ENCODE results near the gene SMAD3. TPM values are rescaled to one million over a fixed set of nuclear protein-coding genes. Genes with fewer than 3 reads are reported as not detected.

Gene SMAD3
- total RNA-seq: 10 to 100 TPM; 41.9 to 94.9 (median 56.1) TPM

- Histone ChIP-seq H3K4me1 (peaks cover 47% of the 10 kb centered on the region), H3K4me3 (peak within 1 kb of the TSS; percentile 88), H3K36me3 (no peaks in the 10 kb centered on the region), H3K9me3 (no peaks in the 10 kb centered on the region), H3K27me3 (no peaks in the 10 kb centered on the region), H3K27ac (peak within 1 kb of the TSS; percentile 75)
- 0% methylated on average over 4 of the region's 63 CpGs for WGBS
- peak; percentile 92 to 95 for DNase-seq (ENCODE audit: low spot score in 2 of 2)
- peak in 2 of 3 donors; percentile 39 to 52 for TF ChIP-seq POLR2AphosphoS5 (IDR thresholded peaks at IDR 0.05)
- no peak for TF ChIP-seq CTCF (IDR thresholded peaks at IDR 0.05)
- TF ChIP-seq POLR2A (IDR thresholded peaks at IDR 0.05): peak; percentile 28 to 82
Measured at GRCh38 chr15:67065531-67066005, at the start of gene SMAD3. TSS of gene SMAD3 (plus strand) at chr15:67065602. CDS start at chr15:67066155, 553 bp downstream.

- WGBS: 31% methylated on average over 4 of the region's 4 CpGs
- TF ChIP-seq EP300 (IDR thresholded peaks at IDR 0.05): no peak
- TF ChIP-seq POLR2AphosphoS5 (IDR thresholded peaks at IDR 0.05): no peak
- TF ChIP-seq CTCF (IDR thresholded peaks at IDR 0.05): no peak
- TF ChIP-seq POLR2A (IDR thresholded peaks at IDR 0.05): no peak
- DNase-seq (ENCODE audit: low spot score in 2 of 2): no peak
Measured at GRCh38 chr15:67017311-67017710, 48.1 kb upstream of the SMAD3 start.

DNA sequence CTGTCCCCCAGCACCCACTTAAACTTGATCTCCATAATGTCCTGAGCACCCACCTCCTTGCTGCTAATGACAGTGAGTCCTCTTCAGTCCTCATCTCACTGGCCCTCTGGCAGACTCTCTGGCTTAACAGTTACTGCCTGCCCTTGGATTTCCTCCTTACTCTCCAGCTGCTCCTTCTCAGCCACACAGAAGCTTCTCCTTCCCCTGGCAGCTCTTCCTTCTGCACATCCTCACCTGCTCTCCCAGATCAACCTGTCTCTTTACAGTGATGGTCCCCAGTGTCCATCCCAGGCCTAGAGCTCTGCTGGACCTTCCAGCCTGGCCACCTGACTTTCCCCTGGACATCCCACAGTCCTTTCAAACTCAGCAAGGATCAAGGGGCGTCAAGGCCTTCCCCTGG is 47.4 kb upstream of the SMAD3 start:
- TF ChIP-seq POLR2AphosphoS5 (IDR thresholded peaks at IDR 0.05) (no peak), EP300 (IDR thresholded peaks at IDR 0.05) (no peak), CTCF (IDR thresholded peaks at IDR 0.05) (no peak), POLR2A (IDR thresholded peaks at IDR 0.05) (no peak)
- Histone ChIP-seq H3K9me3 (no peaks in the 10 kb centered on the region), H3K4me3 (no peak overlapping the region), H3K4me1 (peaks cover 4% of the 10 kb centered on the region), H3K27me3 (no peaks in the 10 kb centered on the region), H3K27ac (no peak overlapping the region), H3K36me3 (no peaks in the 10 kb centered on the region)
- no peak for DNase-seq (ENCODE audit: low spot score in 2 of 2)
- 96% methylated on average over 1 of the region's 1 CpG for WGBS

More at GRCh38 chr15:67017311-67017710, 48.1 kb upstream of the SMAD3 start:
- H3K9me3 ChIP-seq: no peaks in the 10 kb centered on the region
- no peak overlapping the region for H3K27ac ChIP-seq
- H3K36me3 ChIP-seq: no peaks in the 10 kb centered on the region
- H3K4me1 ChIP-seq: peaks cover 4% of the 10 kb centered on the region
- no peaks in the 10 kb centered on the region for H3K27me3 ChIP-seq
- no peak overlapping the region for H3K4me3 ChIP-seq

DNA sequence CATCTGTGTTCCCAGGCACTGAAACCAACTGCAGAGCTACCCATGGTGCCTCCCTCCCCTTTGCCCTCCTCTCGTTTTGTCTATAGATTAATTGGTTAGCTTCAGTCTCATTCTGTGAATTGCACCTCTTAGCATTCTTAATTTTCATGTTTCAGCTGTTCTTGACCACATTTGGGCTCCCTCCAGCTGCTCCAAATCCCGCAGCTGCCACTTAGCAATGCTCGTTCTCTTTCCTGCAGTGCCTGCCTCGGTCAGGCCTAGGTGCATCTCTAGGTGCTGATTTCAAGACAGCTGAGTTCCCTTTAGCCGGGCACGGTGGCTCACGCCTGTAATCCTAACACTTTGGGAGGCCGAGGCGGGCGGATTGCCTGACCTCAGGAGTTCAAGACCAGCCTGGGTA is 47.0 kb upstream of the SMAD3 start:
- TF ChIP-seq POLR2A (IDR thresholded peaks at IDR 0.05): no peak
- TF ChIP-seq EP300 (IDR thresholded peaks at IDR 0.05): no peak
- no peak for TF ChIP-seq POLR2AphosphoS5 (IDR thresholded peaks at IDR 0.05)
- TF ChIP-seq CTCF (IDR thresholded peaks at IDR 0.05): no peak
- no peaks in the 10 kb centered on the region for H3K36me3 ChIP-seq
- peak in 1 of 2 donors; percentile 26 for DNase-seq (ENCODE audit: low spot score in 2 of 2)
- 95% methylated on average over 10 of the region's 10 CpGs for WGBS
- peaks cover 8% of the 10 kb centered on the region for H3K4me1 ChIP-seq
- H3K4me3 ChIP-seq: no peak overlapping the region
- no peaks in the 10 kb centered on the region for H3K9me3 ChIP-seq
- H3K27ac ChIP-seq: no peak overlapping the region
- H3K27me3 ChIP-seq: no peaks in the 10 kb centered on the region

GRCh38 chr15:67019069-67019468 is 46.3 kb upstream of the SMAD3 start:
- Histone ChIP-seq H3K9me3 (no peaks in the 10 kb centered on the region), H3K4me3 (no peak overlapping the region), H3K4me1 (peaks cover 9% of the 10 kb centered on the region), H3K27ac (no peak overlapping the region), H3K27me3 (no peaks in the 10 kb centered on the region), H3K36me3 (no peaks in the 10 kb centered on the region)
- WGBS: 89% methylated on average over 5 of the region's 5 CpGs
- TF ChIP-seq POLR2A (IDR thresholded peaks at IDR 0.05) (no peak), EP300 (IDR thresholded peaks at IDR 0.05) (no peak), CTCF (IDR thresholded peaks at IDR 0.05) (no peak), POLR2AphosphoS5 (IDR thresholded peaks at IDR 0.05) (no peak)
- peak in 1 of 2 donors; percentile 8 for DNase-seq (ENCODE audit: low spot score in 2 of 2)

All from suprapubic skin (tissue), 4 donors.